Endothelial cell of umbilical vein (primary cell): Measurements from ENCODE around the gene MRPL58.

Source experiments
- MYC ChIP-seq: IDR thresholded peaks from one replicate; pipeline ENCODE4 v1.6.1; 2011; ENCODE audit warnings: mild to moderate bottlenecking, low read depth, low read length
- TF ChIP-seq, protein P1 (sequence below), 2 donors: IDR thresholded peaks; 1 replicate in 1 of 2; 2 replicates in 1 of 2; pipeline ENCODE4 v1.5.1; 2011; ENCODE audit warnings: low read length in 2 of 2, mild to moderate bottlenecking in 2 of 2, moderate library complexity in 2 of 2, control low read depth in 1 of 2, inconsistent platforms in 1 of 2, low read depth in 1 of 2; ENCODE audit not compliant: insufficient read depth in 1 of 2; ENCODE audit errors: extremely low read depth in 1 of 2

DNA sequence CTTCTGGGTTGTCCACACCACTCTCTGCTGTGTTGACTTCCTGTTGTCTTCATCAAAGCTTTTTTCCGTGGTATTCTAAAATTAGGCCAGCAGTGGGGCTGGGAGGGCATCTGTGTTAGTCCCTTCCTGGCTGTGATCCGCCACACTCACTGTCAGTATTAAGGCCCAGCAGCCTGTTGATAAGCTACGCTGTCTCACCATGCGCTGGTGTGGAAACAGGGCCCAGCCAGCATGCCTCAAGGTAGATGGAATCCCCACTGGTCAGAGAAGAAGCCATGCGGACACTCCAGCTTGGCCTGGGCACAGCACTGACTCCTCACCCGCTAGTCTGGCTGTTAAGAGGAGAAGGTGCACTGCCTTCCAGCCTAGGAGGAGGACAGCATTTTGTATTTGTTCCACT, 13.7 kb upstream of the MRPL58 start:
- TF ChIP-seq, protein P1, sequence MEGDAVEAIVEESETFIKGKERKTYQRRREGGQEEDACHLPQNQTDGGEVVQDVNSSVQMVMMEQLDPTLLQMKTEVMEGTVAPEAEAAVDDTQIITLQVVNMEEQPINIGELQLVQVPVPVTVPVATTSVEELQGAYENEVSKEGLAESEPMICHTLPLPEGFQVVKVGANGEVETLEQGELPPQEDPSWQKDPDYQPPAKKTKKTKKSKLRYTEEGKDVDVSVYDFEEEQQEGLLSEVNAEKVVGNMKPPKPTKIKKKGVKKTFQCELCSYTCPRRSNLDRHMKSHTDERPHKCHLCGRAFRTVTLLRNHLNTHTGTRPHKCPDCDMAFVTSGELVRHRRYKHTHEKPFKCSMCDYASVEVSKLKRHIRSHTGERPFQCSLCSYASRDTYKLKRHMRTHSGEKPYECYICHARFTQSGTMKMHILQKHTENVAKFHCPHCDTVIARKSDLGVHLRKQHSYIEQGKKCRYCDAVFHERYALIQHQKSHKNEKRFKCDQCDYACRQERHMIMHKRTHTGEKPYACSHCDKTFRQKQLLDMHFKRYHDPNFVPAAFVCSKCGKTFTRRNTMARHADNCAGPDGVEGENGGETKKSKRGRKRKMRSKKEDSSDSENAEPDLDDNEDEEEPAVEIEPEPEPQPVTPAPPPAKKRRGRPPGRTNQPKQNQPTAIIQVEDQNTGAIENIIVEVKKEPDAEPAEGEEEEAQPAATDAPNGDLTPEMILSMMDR (IDR thresholded peaks at IDR 0.05; ENCODE audit: extremely low read depth in 1 of 2, insufficient read depth in 1 of 2, low read depth in 1 of 2, low read length in 2 of 2) = no peak
- no peak for TF ChIP-seq MYC
